ENCODE data around the gene ZSCAN4.

The ZSCAN4 gene

DNA sequence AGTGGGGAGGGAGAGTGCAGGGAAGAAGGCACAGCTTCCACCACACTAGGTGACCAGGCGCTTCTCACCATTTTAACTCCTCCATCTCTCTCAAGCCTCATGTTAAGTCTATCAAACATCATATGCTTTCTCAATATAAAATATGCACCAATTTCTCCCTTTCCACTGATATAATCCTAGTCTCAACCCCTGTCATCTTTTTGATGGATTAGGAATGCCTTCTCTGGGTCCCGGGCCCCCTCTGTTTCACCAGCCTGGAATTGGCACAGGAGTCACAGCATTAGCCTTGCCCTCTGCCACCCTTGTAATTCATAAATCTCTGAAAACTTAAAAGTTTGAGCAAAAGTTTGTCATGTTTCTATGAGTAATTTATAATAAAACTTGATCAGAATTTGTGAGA is at the start of gene ZSCAN4:
TSS of gene ZSCAN4 (plus strand) at position 301 of the 400 bp plus-strand sequence. CDS start 7,211 bp downstream, outside the sequence.
- in situ Hi-C loops (cut with HindIII; ENCODE audit: low pct_ligation_motif_present, low sequenced_read_pairs), result no loop called here
- Histone ChIP-seq H3K27me3 (replicated peaks) (no peaks in the 10 kb centered on the region), H3K27ac (no peak within 1 kb of the TSS), H3K36me3 (replicated peaks) (no peaks in the 10 kb centered on the region), H3K4me3 (ENCODE audit: low read depth, low read length) (no peak within 1 kb of the TSS)
- no peak for TF ChIP-seq CTCF (IDR thresholded peaks at IDR 0.05; ENCODE audit: low read depth, low read length, missing control alignments)
- no peak for DNase-seq

- in situ Hi-C loops (cut with HindIII; ENCODE audit: low pct_ligation_motif_present, low sequenced_read_pairs), result no loop called here
- Histone ChIP-seq H3K36me3 (replicated peaks) (peaks cover 67% of the 10 kb centered on the region), H3K27me3 (replicated peaks) (no peaks in the 10 kb centered on the region), H3K27ac (no peak overlapping the region), H3K4me3 (ENCODE audit: low read depth, low read length) (no peak overlapping the region)
- no peak for TF ChIP-seq CTCF (IDR thresholded peaks at IDR 0.05; ENCODE audit: low read depth, low read length, missing control alignments)
- no peak for DNase-seq
These were observed 47.9 kb upstream of the ZSCAN4 start for GRCh38 chr19:57620673-57621348.

DNA sequence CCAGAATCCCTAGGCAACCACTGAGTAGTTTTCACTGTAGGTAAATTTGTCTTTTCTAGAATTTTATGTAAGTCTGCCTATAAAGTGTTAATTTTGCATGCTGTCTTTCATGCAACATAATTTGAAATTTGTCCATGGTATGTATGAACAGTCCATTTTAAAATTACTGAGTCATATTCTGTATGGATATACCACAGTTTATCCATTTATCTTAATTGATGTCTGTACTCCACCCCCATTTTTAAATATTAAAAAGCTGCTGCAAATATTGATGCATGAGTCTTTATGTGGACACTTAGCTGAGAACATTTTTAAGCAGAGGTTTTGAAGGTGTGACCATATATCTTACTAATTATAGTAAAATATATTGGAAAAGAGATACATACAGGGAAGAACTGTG is 45.6 kb upstream of the ZSCAN4 start:
- Histone ChIP-seq H3K27me3 (replicated peaks) (no peaks in the 10 kb centered on the region), H3K27ac (no peak overlapping the region), H3K4me3 (ENCODE audit: low read depth, low read length) (no peak overlapping the region), H3K36me3 (replicated peaks) (peaks cover 48% of the 10 kb centered on the region)
- no peak for DNase-seq
- in situ Hi-C loops (cut with HindIII; ENCODE audit: low pct_ligation_motif_present, low sequenced_read_pairs), result no loop called here
- no peak for TF ChIP-seq CTCF (IDR thresholded peaks at IDR 0.05; ENCODE audit: low read depth, low read length, missing control alignments)

GRCh38 chr19:57632987-57633831 is 35.5 kb upstream of the ZSCAN4 start, which contains the start of gene ZNF211:
Gene ZNF211 (plus strand): TSS chr19:57633168. CDS start chr19:57633347, 179 bp downstream.
- H3K4me3 ChIP-seq (ENCODE audit: low read depth, low read length), result peak within 1 kb of the TSS; percentile 91
- H3K36me3 ChIP-seq (replicated peaks), result peaks cover 11% of the 10 kb centered on the region
- DNase-seq, result peak; percentile 95
- no peaks in the 10 kb centered on the region for H3K27me3 ChIP-seq (replicated peaks)
- peak within 1 kb of the TSS; percentile 69 for H3K27ac ChIP-seq
- no peak for TF ChIP-seq CTCF (IDR thresholded peaks at IDR 0.05; ENCODE audit: low read depth, low read length, missing control alignments)
- in situ Hi-C loops (cut with HindIII; ENCODE audit: low pct_ligation_motif_present, low sequenced_read_pairs), result no loop called here

DNA sequence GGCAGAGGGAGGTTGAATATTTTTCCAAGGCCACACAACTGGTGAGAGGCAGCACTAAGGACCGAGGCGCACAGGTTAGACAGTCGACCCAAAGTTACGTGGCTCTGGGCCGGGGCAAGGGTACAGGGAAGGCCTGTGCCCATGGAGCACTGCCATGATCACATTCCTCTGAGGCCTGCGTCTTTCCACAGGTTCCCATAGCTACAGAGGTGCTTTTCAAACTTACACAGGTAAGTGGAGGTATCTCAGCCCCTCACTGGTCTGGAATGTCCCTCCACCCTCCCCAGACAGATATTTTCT is 35.0 kb upstream of the ZSCAN4 start:
- H3K4me3 ChIP-seq (ENCODE audit: low read depth, low read length), result peak overlapping the region; percentile 91
- H3K27me3 ChIP-seq (replicated peaks), result no peaks in the 10 kb centered on the region
- no peak overlapping the region for H3K27ac ChIP-seq
- DNase-seq, result no peak
- in situ Hi-C loops (cut with HindIII; ENCODE audit: low pct_ligation_motif_present, low sequenced_read_pairs), result no loop called here
- TF ChIP-seq CTCF (IDR thresholded peaks at IDR 0.05; ENCODE audit: low read depth, low read length, missing control alignments), result no peak
- H3K36me3 ChIP-seq (replicated peaks), result peaks cover 11% of the 10 kb centered on the region

Data from brain microvascular endothelial cell (primary cell).